Measurements from ENCODE around the gene LGMN.

- TF ChIP-seq CTCF (IDR thresholded peaks at IDR 0.05; ENCODE audit: insufficient read depth, low read length) (no peak), POLR2AphosphoS5 (IDR thresholded peaks at IDR 0.05; ENCODE audit: low read depth) (no peak), REST (IDR thresholded peaks at IDR 0.05; ENCODE audit: insufficient replicate concordance, low read depth) (no peak)
Observed at GRCh38 chr14:92753250-92753649, 4.8 kb upstream of the LGMN start.
